DMS153 (cell line): ENCODE results near the gene FGF22.

Source experiments
- DNase-seq: peaks from one replicate; lab custom pipeline; 2025; lab: John Stamatoyannopoulos, UW

Gene FGF22

GRCh38 chr19:643736-644135, 4.1 kb downstream of the FGF22 start:
- no peak for DNase-seq

DNA sequence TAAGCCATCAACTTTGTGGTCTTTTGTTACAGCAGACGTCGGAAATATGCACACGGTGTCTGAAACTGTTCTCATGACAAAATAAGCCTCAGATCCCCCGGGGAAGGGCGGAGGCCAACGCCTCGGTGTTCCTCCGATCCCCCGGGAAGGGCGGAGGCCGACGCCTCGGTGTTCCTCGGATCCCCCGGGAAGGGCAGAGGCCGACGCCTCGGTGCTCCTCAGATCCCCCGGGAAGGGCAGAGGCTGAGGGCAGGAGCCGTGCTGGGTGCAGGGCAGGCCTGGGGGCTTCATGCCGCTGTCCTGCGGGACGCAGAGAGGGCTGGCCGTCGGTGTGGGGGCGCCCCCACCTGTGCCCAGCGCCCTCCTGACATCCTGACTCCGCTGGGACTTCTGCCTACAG, 4.7 kb downstream of the FGF22 start:
- DNase-seq: no peak

DNA sequence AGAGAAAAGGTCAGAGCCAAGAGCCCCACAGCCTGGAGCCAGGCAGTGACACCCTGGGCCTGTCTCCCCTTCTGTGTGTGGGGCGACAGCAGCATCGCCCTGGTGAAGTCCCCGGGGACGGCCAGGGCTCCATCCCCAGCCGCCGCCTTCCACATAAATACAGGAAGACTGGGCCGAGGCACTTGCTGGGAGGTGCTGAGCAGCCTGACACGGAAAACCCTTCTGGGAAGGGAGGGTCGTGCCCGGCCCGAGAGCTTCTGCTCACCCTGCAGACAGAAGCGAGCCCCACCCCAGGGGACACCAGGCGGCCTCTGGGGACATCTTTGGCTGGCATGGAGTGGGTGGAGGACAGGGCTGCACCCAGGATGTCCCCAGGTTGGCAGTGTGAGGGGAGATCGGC, 5.1 kb downstream of the FGF22 start:
- DNase-seq: no peak

- DNase-seq: no peak
Observed at GRCh38 chr19:645912-646778, 6.5 kb downstream of the FGF22 start.

- DNase-seq: no peak
Observed at GRCh38 chr19:646779-647565, 7.3 kb downstream of the FGF22 start.

GRCh38 chr19:647566-648284, 8.0 kb downstream of the FGF22 start:
- DNase-seq: no peak

- no peak for DNase-seq
Observed at GRCh38 chr19:648305-648704, 8.6 kb downstream of the FGF22 start.

- DNase-seq: no peak
Observed at GRCh38 chr19:648904-649801, 9.5 kb downstream of the FGF22 start.

DNA sequence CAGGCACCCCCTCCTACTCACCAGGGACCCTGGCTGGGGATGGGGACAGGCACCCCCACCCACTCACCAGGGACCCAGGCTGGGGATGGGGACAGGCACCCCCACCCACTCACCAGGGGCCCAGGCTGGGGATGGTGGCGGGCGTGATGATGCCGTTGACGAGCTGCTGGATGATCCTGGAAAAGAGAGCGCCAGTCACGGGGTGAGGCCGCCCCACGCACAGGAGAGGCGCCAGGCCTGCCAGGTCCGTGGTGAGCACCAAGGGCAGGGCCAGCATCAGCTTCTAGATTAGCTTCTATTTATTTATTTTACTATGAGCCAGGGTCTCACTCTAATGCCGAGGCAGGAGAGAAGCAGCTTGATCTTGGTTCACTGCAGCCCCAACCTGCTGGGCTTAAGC, 10.4 kb downstream of the FGF22 start:
- no peak for DNase-seq

GRCh38 chr19:651114-651818, 11.6 kb downstream of the FGF22 start:
- DNase-seq: no peak

DNA sequence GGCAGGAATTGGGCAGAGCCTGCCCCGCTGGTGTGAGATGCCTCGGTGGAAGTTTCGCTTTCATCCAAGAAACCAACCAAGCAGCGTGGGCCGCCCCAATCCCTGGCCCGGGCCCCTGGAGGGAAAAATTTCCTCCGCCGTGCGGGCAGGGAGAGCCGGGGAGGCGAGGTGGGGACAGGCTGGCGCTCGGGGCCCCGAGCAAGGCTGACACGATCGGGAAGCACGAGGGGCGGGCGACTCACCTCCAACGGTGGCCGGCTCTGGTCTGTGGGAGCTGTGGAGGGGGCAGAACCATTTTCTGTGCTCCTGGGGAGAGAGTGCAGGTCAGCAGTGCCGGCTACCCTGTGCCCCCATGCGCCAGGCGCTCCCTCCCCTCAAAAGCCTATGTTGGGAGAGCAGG, 12.3 kb downstream of the FGF22 start:
- DNase-seq: no peak

DNA sequence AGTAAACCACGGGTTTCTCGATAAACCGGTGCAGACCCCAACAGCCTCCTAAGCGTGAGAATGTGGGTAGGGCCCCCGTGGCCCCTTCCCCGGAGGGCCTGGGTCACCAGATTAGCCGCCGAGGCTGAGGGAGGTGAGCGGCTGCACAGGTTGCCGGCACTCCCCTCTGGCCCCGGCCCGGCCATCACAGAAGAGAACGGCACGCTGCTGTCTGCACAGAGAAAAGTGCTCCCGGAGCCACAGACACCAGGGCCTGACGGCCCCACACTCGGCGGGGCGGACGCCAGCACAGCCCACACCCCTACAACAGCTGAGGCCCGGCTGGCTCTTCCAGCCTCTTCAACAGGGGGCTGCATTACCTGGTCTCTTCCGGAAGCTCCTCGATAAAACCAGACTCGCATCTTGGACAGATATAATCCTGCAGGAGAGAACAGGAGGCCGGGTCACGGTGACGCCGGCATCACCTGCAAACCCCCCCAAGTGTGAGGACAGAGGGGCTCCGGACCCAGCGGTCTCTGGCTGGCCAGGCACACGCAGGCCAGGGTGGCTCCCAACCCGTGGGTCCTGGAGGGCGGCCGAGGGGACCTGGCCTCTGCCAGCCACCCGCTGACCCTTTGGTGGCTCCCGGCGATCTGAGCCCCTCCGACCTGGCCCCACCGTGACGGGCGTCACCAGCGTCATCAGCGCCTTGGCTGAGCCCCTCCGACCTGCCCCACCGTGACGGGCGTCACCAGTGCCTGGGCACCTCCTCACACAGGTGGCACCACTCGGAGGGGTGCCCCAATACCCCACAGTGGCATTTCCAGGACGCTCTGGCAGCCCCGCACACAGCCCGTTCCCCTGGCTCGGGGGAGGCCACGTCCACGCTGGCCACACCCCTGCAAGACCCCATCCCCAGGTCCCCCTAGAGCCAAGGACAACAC, 13.0 kb downstream of the FGF22 start:
- DNase-seq: no peak

GRCh38 chr19:653425-653824, 13.7 kb downstream of the FGF22 start:
- DNase-seq: no peak

DNA sequence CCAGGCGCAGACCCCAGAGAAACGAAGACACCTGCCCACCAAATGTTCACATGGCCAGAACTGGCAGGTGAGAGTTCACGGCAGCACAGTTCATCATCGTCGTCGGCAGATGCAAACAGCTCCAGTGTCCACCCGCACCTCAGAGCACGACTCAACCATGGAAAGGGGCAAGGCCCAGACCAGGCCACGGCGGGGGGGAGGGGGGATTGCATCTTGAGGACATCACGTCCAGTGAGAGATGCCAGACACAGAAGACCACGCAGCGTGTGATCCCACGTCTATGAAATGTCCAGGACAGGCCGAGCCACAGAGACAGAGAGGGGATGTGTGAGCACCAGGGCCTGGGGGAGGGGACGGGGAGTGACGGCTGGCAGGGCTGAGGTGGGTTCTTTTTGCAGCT, 16.0 kb downstream of the FGF22 start:
- DNase-seq: no peak

GRCh38 chr19:656751-657559, 17.3 kb downstream of the FGF22 start:
- no peak for DNase-seq

- no peak for DNase-seq
Observed at GRCh38 chr19:657611-658010, 17.9 kb downstream of the FGF22 start.

- DNase-seq: no peak
Observed at GRCh38 chr19:658059-658839, 18.6 kb downstream of the FGF22 start.
